ENCODE data around the gene LGALS8.
"Not testable (repeated sequence)": the region's sequence is repeated elsewhere in the genome, so short reads cannot be mapped to it uniquely, and the experiment has no call there.

Gene LGALS8

DNA sequence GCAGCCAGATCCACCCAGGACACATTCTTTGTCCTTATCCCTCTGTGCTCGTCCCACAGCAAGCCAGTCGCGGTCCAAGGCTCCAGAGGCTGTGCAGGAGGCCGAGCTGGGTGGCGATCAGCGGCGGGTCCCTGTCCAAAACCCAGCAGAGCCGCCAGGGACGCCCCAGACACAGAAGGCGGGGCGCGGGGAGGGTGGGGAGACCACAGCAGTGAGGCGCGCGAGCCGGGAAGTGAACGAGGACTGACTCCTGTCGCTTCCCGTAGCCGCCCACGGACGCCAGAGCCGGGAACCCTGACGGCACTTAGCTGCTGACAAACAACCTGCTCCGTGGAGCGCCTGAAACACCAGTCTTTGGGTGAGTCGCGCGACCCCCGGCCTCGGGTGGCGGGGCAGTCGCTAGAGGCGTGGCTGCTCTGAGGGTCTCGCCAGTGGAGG, at the start of gene LGALS8:
LGALS8 (plus strand) TSS at position 279 of the 438 bp plus-strand sequence. CDS start 2,089 bp downstream, outside the sequence.
- DNase-seq = peak; percentile 86

DNA sequence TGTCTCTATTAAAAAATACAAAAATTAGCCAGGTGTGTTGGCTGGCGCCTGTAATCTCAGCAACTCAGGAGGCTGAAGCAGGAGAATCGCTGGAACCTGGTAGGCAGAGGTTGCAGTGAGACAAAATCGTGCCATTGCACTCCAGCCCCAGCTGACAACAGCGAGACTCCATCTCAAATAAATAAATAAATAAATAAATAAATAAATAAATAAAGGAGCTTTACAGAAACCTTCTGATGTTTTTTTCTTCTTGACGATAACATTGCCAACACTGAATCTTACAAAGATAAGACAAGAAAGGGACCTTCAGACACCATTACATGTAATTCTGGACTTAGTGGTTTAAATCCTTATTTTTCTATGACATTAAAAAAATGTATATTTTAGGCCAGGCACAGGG, 47.8 kb upstream of the LGALS8 start:
- no peak for DNase-seq

DNA sequence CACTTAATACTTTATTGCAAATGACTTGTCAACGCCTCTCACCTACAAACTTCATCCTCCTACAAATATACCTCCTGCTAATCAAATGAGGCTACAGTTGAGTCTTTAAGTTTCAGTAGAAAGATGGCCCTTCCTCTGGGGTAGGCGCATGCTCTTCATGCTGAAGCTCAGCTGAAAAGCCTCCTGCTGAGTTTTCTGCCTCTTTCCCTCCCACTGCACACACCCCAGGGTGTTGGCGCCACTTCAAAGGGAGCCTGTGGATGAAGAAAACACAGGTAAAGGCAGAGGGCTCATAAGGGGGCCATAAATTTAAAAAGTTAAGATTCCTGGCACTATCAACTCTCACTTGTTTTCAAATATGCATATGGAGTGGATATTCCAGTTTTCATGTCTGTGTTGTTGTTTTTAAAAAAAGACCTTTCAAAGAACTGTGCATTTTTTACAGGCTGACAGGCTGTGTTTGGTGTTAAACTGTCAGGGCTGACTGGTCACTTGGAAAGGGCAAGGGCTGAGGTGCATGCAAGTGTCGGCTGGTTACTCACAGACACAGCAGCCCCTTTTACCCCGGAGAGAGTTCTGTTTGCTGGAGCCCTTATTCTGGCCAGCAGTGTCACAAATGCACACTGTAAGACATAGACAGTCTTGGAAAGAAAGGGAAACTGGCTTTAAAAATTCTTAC, 42.9 kb upstream of the LGALS8 start:
- no peak for DNase-seq

DNA sequence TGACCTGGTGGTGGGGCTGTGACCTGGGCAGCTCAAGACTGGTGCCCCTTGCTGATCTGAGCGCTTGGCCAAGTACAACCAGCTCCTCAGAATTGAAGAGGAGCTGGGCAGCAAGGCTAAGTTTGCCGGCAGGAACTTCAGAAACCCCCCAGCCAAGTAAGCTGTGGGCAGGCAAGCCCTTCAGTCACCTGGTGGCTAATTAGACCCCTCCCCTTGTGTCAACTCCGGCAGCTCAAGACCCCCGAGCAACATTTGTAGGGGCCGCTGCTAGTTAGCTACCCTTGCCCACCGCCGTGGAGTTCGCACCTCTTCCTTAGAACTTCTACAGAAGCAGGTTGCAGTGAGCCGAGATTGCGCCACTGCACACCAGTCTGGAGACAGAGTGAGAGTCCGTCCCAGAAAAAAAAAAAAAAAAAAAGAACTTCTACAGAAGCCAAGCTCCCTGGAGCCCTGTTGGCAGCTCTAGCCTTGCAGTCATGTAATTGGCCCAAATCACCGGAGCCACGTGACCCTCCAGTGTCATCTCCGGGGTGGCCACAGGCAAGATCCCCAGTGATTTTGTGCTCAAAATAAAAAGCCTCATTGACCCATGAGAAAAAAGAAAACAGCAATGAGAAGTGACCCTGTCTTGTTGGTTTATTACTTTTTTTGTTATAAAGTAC, 39.3 kb upstream of the LGALS8 start:
- DNase-seq = no peak

DNA sequence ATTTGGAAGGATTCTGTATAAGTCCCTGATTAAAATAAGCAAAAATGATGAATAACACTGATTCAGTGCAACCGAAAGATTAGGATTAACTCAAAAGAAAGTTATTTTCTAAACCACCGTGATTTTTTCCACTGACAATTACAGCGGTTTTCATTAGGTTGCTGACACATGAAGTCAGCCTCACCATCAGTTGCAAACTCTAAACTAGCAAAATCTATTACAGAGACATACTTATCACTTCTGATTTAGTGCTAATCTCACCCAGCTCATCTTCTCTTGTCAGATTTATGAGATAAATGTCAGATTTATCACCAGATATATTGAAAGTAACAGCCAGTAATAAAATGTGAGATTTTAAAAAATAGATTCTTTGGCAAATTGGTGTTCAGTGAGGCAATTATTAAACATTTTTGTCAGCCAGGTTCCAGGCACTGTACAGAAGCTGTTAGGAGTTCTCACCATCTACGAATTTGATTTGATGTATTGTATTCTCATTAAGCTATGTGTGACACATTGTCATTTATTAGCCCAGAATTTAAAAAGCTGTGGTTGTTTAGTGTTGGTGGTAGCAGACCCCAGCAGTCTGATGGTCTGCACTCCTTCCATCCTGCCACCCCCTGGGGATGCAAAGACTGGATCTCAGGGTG, 37.3 kb upstream of the LGALS8 start:
- no peak for DNase-seq

DNA sequence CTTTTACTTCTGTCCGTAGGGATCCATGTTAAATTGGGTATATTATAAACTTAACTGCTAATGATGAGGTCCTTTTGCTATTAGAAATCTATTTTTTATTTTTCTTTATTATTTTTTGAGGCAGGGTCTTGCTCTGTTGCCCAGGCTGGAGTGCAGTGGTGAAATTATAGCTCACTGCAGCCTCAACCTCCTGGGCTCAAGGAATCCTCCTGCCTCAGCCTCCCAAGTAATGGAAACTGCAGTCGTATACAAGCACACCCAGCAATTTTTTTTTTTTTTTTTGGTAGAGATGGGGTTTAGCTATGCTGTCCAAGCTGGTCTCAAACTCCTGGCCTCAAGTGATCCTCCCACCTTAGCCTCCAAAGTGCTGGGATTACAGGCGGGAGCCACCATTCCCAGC, 34.6 kb upstream of the LGALS8 start:
- DNase-seq = not testable (repeated sequence)

DNA sequence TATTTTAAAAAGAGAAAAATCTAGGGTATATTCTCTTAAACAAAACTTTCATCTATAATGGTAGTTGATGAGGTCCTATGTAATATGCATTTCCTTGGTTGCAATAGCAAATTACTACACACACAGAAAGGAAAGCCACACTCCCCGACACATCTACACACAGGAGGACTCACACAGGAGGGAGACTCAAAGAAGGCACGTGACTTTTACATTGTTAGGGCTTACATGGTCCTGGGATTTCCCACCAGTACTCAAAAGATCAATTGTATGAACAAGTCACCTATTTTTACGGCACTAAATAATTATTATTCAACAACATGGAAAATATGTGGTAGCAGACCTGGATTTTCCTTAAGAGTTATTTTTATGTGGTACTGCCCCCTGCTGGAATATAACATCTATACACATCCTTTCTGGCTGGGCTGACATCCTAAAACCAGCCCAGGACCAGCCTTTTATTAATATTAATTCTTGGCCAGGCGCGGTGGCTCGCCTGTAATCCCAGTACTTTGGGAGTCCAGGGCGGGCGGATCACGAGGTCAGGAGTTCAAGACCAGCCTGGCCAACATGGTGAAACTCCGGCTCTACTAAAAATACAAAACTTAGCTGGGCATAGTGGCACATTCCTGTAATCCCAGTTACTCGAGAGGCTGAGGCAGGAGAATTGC, 33.9 kb upstream of the LGALS8 start:
- peak; percentile 68 for DNase-seq

DNA sequence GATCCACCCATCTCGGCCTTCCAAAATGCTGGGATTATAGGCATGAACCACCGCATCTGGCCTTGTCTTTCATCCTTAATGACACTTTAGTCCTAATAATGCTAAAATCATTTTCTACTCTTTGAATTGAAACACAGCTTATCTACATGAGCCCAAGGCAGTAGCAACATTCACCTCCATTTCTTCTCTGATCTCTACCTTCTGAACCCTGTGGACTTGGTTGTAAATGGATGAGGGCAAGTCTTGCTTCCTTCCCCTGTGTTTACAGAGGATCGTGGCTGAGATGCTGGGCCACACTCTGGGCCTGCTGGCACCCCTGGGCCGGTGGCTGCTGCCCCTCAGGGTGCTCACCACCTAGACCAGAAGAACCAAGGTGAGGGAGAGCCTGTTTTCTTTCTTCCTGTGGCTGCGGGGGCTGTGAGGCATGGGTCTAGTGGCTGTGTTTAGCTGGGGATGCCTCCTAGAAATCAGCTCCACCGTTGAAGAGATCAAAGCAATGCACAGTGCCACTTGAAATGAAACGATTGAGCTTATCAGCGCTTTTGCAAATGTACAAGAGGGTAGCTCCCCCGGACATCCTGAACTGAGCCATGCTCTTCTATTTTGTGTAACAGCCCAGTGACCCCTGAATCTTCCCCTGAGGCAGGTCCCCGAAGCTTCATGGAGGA, 32.2 kb upstream of the LGALS8 start:
- no peak for DNase-seq

DNA sequence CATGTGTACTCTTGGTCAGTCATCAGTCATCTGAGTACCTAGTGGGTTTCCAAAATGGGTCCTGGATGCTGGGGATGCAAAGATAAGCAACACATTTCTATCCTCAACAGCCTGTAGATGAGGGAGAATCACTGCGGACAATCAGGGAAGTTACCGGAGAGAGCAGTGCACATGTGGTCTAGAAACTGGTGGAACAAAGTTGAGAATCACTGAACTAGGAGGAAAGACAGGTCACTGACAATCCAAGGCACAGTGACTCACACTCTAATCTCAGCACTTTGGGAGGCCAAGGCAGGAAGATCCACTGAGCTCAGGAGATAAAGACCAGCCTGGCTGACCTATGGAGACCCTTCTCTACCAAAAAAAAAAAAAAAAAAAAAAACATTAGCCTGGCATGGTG, 31.4 kb upstream of the LGALS8 start:
- DNase-seq = no peak

DNA sequence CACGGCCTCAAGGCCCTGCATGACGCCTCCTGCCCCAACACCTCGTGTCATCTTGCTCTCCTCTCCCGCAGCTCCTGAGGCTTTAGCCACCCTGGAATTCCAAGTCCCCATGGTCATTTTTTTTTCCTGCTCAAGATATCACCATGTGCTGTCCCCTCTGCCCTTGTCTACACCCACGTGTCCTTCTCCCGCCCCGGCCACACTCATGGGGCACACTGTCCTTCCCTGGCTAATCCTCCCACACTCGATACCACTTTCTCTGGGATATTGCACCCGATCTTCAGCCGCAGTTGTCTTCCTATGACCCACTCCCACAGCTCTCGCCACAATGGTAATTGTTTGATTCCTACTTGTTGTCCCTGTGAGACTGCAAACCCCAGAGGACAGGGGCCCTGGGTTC, 29.7 kb upstream of the LGALS8 start:
- DNase-seq = no peak

DNA sequence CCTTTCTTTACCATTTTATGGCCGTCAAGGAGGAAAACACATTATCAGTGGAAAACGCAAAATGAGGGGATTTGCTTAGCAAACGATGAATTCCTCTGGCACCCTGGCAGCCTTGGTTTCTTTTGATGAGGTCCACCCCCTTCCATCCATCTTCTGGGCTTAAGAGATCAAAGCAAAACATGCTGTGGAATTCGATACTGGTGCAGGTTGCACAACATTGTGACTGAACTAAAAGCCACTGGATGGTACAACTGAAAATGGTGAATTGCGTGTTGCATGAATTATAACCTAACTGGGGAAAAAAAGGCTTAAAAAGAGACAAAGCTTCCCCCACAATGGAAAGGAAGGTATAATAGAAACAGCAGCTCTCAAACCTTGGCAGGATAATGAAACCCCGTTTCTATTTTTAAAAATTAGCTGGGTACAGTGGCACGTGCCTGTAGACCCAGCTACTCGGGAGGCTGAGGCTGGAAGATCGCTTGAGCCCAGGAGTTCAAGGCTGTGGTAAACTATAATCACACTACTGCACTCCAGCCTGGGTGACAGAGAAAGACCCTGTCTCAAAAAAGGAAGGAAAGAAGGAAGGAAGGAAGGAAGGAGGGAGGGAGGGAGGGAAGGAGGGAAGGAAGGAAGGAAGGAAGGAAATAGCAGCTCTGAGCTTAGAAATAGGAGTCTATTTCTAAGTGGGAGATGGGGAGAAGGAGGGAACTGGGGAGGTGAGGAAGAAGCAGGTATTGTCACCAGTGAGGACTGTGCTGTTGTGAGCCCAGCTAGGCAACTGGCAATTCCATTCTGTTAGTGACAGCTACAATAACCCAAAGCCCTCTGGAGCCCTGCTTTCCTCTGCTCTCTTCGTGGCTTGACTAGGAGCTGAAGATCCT, 29.0 kb upstream of the LGALS8 start:
- DNase-seq = no peak

DNA sequence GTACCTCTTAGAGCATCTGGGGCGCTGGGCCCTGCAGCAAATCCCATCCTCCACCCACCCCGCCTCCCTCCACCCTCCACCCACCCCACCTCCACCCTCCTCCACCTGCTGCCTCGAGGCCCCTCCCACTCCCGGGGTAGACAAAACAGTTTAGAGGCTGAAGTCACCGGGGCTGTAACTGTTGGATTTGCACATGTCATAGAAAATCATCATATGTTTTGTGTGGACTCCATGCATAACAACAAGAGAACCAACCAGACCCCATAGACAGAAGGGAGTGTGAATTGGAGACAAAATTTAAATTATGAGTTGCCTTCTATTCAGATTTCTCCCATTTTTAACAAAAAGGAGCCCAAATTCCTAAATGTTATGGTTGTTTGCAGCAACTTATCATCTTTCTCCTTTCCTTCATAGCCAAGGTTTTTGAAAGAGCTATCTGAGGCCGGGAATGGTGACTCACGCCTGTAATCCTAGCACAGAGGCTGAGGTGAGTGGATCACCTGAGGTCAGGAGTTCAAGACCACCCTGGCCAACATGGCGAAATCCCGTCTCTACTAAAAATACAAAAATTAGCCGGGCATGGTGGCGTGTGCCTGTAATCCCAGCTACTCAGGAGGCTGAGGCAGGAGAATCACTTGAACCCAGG, 28.2 kb upstream of the LGALS8 start:
- DNase-seq = no peak

DNA sequence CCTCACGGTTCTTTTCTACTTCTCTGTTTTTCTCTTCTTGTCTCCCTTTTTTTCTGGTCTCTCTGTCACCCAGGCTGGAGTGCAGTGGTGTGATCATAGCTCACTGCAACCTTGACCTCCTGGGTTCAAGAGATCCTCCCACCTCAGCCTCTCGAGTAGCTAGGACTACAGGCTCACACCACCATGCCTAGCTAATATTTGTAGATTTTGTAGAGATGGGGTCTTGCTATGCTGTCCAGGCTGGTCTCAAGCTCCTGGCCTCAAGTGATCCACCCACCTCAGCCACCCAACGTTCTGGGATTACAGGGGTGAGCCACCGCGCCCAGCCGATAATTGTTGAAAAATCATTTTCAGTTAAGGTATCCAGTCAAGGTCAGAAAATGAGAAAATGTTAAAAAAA, 25.9 kb upstream of the LGALS8 start:
- no peak for DNase-seq

DNA sequence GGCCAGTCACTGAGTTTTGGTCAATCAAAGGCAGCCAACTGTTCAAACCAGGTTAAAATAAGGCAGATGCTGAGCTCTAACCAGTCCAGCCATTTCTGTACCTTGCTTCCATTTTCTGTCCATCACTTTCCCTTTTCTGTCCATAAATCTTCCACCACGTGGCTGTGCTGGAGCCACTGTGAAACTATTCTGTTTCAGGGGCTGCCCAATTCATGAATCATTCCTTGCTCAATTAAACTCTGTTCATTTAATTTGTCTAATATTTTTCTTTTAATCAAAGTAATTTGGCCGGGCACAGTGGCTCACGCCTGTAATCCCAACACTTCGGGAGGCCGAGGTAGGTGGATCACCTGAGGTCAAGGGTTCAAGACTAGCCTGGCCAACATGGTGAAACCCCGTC, 22.7 kb upstream of the LGALS8 start:
- DNase-seq = no peak

DNA sequence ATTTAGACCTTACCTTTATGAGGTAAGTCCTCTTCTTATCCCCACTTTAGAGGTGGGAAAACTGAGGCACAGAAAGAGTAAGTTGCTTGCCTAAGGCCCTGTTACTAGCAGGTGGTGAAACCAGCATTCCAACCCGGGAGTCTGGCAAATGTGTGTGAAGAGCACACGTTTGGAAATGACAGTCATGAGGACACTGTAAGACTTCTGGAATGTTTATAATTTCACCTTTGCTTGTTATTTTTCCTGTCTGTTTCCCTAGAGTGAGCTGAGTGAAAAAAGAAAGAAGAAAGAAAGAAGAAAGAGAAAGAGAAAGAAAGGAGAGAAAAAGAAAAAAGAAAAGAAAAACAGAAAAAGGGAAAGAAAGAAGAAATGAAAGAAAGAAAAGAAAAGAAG, 21.2 kb upstream of the LGALS8 start:
- DNase-seq = no peak

DNA sequence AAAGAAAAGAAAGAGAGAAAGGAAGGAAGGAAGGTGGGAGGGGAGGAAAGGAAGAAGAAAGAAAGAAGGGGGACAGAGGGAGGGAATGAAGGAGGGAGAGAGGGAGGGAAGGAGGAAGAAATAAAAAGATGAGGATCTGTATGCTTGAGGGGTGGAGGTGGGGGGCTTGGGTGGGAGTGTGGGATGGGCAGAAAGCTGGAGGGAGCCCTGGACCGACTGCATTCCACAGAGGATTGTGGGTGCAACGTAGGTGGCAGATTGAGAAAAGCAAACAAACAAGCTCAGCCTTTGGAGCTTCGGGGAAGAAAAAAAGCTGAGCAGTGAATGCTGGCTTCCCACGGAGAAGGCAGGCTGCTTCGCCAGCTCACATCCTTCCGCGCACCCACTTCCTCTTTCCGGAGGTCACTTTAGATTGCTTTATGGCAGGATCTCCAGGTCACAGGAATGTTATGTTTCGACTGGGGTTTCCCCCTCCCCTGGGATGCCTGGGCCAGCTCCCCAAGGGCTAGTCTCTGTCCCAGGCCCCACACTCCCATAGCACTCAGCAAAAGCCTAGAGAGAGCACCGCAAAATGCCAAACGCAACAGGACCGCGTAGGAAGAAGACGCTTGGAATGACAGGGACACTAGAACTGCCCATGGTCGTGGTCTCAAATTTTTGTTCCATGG, 20.7 kb upstream of the LGALS8 start:
- peak; percentile 33 for DNase-seq

DNA sequence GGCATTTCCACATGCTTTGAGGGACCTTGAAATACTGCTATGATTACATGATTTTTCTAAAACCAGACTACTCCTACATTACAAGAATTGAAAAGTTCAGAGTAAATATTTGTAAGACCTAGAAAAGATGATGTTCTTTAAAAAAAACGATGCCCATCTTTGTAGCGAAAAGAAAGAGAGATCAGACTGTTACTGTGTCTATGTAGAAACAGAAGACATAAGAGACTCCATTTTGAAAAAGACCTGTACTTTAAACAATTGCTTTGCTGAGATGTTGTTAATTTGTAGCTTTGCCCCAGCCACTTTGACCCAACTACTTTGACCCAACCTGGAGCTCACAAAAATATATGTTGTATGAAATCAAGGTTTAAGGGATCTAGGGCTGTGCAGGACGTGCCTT, 19.4 kb upstream of the LGALS8 start:
- DNase-seq = not testable (repeated sequence)

DNA sequence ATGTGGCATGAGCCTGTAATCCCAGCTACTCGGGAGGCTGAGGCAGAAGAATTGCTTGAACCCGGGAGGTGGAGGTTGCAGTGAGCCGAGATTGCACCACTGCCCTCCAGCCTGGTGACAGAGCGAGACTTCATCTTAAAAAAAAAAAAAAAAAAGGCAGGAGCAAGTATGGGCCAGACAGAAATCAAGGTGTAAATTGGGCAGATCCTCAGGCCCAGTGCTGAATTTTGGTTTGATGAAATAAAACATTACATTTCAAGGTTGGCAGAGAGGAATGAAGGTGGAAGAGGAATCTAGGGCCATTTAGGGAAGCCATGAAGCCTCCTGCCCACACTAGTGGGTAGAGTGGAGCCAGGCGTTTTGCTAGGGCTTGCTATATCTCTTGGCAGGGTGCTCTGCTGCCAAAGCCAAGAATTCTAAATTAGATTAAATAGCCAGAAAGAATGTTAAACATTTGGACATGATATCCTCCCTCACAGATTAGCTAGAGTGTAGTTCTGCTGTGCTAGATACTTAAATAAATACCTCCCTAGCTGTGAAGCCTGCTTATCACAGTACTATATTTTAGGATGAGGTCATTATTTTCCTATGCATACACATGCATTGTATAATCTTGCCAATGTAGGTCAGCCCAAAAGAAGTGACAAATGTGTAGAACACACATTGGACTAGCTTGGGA, 16.6 kb upstream of the LGALS8 start:
- DNase-seq = peak; percentile 65

DNA sequence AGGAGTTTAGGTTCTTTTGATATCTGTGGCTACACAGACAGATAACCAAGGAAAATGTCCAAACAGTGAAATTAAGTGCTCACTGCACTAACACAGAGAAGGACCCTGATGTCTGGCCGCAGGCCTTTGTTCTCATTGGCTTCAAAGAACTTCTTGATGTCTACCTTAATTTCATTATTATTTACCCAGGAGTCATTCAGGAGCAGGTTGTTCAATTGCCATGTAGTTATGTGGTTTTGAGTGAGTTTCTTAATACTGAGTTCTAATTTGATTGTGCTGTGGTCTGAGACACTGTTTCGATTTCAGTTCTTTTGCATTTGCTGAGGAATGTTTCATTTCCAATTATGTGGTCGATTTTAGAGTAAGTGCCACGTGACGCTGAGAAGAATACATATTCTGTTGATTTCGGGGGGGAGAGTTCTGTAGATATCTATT, 15.2 kb upstream of the LGALS8 start:
- DNase-seq = no peak

DNA sequence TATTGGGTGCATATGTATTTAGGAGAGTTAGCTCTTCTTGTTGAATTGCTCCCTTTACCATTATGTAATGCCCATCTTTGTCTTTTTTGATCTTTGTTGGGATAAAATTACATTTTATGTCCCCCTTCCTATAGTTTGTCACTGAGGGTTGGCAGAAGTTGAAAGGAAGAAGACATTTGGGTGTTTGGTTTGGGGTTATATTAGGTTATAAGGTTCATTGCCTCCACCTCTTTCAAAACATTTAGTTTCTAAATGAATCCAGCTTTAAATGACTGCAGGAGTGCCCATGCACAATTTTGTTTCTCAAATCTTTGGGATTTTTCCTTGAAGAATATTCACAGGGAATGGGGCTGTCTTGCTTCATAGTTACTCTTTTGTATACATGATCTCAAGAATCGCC, 14.6 kb upstream of the LGALS8 start:
- no peak for DNase-seq
